NCI-H1417 (cell line): ENCODE measurements around the gene SDF4.
"Not testable (repeated sequence)": the region's sequence is repeated elsewhere in the genome, so short reads cannot be mapped to it uniquely, and the experiment has no call there.

Experiments
- DNase-seq, 3 experiments: peaks; one replicate each; lab custom pipeline; 2025; lab: John Stamatoyannopoulos, UW

The SDF4 gene

DNA sequence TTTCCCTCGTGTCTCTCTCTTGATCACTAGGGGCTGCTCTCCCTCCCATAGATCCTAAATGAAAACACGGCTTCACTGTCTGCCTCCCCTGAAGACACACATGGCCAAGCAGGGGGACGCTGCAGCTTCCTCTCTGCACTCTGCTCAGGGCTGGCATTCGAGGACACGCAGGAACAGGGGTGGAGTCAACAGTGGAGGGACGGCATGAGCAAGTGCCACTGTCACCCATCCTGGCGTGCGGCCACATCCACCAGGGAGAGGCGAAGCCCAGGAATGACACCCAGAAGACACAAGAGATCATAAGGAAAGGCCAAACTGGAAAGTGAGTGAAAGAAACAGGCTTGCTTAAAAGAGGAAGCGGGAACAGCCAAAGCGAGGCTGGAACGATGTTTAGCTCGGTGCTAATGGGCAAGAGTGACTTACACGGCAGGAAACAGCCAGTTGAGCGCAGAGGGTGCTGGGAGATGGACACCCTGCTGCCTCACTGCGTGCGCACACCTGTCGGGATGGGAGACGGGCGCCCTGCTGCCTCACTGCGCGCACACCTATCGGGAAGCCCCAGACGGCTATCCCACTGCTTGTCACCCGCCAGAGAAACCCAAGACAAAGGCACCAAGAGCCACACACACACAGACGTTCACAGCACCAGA is 28.3 kb upstream of the SDF4 start:
- peak in 2 of 3 experiments; percentile 44 to 69 for DNase-seq

DNA sequence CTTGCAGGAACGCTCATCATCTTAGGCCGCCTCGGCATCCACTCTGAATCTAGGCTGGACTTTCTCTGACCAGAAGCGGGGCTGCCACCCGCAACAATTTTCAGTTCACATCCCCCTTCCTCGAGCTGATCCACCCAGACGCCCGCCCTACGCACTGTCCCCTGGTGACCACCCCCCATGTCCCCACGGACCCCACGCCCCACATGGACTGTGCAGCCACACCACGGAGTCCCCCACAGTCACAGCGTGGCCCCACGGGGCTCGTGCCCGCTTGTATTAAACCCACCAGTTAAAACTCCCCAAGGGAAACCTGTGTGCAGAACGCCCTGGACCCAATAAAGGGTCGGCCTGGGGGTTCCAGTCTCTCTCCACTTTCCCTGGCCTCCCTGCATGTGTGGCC is 27.7 kb upstream of the SDF4 start:
- DNase-seq, result no peak

- no peak for DNase-seq
Measured at GRCh38 chr1:1259119-1259488, 27.3 kb upstream of the SDF4 start.

- no peak for DNase-seq
Measured at GRCh38 chr1:1256956-1257871, 25.4 kb upstream of the SDF4 start.

DNA sequence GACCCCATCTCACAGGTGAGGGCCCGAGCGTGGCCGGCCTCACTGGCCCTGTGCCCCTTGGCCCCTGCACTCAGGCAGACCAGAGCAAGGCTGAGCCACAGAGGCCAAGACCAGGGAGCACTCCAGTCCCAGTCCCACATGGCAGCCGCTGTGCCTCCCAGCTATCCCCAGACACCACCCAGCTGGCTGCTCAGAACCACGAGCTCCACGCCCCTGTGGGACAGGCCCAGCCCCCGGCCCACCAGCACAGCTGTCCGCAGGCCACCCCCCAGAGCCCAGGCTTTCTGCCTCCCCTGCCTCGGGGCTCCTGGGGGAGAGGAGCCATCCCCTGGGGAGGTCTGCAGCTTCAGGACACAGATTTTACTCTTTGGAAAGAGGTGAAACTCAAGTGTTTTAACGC is 23.8 kb upstream of the SDF4 start:
- no peak for DNase-seq

- DNase-seq, result no peak
Measured at GRCh38 chr1:1255078-1255477, 23.3 kb upstream of the SDF4 start.

DNA sequence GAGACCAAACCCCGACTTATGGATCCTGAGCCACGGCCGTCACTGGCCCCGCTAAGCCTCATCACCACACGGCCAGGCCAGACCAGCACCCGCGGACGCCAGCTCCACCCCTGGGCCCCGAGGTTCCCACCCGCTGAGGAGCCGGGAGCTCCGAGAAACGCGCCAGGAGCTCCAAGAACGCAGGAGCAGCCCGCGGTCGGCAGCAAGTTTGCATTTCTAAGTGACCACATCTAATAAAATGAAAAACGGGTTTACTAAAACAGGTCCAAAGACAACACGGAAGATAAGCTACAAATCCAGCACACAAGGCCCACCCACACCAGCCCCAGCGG is 22.8 kb upstream of the SDF4 start:
- DNase-seq, result no peak

DNA sequence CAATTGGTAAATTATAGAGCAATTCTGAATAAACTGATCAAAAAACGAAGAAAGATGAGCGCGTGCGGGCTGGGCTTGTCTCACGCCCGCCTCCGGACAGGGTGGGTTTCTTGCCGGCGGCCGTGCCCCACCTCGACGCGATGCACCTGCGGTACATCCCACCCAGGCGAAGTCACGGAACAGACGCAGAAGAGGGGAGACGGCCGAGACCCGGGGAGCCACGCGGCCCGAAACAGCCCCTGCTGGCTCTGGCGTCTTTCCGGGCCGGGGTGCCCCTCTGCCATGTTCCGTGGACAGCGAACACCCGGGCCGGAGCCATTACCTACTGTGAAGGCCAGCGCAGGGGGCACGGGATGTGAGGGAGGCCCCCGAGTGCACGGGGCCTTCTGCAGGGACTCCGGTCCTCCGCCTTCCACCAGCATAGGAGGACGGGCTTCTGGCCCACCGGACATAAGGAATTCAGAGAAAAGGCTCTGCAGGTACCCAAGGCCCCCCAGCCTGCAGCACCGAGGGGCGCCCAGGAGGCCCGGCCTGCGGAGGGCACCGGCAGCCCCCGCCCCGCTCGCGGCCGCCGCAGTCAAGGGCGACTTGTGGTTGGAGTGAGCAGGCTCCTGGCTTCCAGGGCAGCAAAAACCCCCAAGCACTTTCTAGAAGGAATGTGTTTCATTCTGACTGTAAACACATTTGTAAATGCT is 22.3 kb upstream of the SDF4 start:
- no peak for DNase-seq

DNA sequence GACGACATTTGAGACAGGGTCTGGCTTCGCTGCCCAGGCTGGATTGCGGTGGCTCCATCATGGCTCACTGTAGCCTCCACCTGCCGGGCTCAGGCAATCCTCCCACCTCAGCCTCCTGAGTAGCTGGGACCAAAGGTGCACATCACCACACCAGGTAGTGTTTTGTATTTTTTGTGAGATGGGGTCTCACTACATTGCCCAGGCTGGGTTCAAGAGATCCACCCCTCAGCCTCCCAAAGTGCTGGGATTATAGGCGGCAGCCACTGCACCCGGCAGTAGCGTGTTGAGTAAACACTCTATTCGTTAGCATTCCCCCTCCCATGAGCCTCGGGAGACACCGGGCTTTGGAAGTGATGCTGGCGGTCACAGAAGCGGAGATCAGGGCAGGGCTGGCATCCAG is 21.5 kb upstream of the SDF4 start:
- no peak for DNase-seq

DNA sequence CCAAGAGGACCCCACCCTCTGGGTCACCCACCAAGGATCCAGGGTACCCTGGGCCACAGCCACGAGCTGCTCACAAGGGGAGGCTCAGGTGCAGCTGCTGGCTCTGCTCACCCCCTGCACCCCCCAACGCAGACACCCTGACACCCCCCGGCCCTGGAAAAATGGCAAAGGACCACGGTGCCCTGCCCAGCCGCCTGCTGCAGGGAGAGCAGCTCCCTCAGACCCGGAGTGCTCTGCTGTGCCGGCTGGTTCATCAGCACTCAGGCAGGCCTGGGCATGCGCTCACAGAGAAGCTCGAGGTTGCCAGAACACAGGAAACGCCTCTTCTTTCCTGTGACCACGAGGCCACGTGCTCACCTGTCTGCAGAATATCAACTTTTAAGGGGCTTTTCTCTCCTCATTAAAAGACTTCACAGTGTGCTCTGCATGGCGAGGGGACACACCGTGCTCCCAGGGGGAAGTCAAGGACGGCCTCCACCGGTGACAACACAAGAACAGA is 19.0 kb upstream of the SDF4 start:
- DNase-seq, result peak in 2 of 3 experiments; percentile 55 to 66

- DNase-seq, result not testable (repeated sequence)
Measured at GRCh38 chr1:1248009-1248913, 16.5 kb upstream of the SDF4 start.

GRCh38 chr1:1247341-1247913 is 15.6 kb upstream of the SDF4 start:
- no peak for DNase-seq

DNA sequence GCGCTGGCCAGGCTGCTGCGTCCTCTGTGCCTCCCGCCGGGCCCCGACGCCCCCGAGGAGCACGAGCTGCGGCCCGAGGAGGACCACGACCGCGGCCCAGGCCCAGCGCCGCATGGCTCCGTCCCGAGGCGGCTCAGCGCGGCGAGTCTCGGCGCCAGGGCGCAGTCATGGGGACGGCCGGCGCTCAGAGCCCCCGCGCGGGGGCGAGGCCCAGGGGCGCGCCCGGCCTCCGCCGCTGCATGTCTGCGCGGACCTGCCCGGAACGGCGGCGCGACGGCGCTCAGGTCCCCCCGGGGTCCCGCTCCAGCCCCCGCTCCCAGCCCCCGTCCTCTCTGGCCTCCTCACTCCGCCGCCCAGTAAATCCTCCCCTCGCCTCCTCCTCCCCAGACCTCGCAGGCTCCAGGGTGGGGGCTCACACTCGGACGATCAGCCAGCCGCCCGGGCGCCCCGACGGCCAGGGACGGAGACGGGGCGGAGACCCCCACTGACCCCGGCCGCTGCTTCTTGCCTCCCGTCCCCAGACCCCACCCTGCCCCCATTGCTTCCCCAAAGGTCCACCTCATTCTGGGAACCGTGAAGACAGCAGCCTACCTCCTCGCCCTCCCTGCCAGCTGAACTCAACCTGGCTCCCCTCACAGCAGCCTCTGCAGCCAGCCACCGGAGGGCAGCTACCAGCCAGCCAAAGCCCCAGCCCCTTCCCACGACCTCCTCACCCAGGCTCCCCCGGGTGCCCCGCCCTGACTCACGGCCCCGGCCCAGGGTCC is 15.0 kb upstream of the SDF4 start, which contains the start of gene C1QTNF12:
C1QTNF12 (minus strand) TSS at position 146 of the 764 bp plus-strand sequence; CDS start at position 114, 32 bp downstream.
- no peak for DNase-seq

- no peak for DNase-seq
Measured at GRCh38 chr1:1245817-1246576, 14.2 kb upstream of the SDF4 start.

DNA sequence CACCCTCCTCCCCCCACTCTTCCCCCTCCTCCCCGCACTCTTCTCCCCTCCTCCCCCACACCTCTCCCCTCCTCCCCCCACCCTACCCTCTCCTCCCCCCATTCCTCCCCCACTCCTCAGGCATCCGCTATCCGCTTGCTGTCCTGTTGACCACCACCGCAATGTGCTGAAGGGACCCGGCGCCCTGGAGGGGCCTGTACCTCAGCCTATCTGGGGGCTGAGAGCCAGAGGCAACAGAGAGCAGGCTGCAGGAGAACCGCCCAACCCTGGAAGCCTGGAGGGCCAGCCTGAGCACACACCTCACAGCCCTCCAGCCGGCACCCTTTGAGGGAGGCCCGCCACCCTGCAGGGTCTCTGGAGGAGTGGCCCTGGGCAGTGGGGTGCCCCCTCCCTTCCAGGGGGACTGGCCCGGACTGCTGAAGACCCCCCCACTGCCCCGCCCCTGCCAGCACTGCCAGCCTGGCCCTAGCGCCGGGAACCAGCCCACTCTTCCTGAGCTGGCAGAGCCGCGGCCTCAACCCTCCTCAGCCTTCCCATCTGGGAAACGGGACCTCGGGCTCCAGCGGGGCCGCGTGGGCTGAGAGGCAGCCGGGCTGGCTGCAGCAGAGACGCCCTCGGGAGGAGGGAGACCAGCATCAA is 13.5 kb upstream of the SDF4 start:
- no peak for DNase-seq

- DNase-seq, result no peak
Measured at GRCh38 chr1:1244192-1244811, 12.5 kb upstream of the SDF4 start.

DNA sequence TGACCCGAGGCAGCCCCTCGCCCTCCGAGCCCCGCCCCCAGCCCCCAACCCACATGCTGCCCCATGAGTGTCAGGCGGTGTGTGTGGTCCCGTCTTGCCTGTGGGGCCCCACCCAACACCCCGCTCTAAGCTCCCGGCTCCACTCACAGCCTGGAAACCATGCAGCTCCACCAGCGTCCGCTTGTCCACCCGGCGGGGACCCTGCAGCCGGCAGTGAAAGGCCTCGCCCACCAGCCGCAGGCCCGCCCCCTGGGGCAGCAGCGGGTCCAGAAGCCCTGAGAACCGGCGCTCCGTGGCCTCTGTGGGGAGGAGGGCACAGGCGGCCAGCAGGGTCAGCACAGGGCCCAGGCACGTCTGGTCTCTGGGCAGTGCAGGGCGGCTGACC is 12.0 kb upstream of the SDF4 start:
- DNase-seq, result no peak

DNA sequence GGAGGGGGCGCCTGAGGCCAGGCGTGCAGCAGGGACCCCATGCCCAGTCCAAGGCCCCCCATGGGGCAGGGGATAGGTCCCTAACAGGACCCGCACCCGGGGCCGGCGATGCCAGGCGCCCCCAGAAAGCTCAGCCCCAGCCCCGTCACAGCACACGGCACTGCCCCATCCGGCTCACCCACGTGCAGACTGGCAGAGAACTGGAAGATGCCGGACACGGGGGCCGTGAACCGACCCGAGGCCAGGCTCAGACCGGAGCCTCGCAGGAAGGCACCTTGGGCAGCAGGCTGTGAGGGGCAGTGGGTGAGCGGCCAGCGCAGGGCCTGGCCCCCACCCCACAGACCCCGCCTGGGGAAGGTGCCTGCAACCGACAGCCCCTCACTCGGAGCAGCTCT is 11.5 kb upstream of the SDF4 start:
- DNase-seq, result no peak
